NCI-H2196 treated with DMSO at 0.1 percent for 48 hours (cell line): ENCODE measurements around the gene TMEM250.

Experiments used
- DNase-seq: peaks from one replicate; lab custom pipeline; 2025; ENCODE audit not compliant: unreplicated experiment; lab: John Stamatoyannopoulos, UW

Gene TMEM250

GRCh38 chr9:136084063-136084944, 34.4 kb downstream of the TMEM250 start:
- DNase-seq: no peak

DNA sequence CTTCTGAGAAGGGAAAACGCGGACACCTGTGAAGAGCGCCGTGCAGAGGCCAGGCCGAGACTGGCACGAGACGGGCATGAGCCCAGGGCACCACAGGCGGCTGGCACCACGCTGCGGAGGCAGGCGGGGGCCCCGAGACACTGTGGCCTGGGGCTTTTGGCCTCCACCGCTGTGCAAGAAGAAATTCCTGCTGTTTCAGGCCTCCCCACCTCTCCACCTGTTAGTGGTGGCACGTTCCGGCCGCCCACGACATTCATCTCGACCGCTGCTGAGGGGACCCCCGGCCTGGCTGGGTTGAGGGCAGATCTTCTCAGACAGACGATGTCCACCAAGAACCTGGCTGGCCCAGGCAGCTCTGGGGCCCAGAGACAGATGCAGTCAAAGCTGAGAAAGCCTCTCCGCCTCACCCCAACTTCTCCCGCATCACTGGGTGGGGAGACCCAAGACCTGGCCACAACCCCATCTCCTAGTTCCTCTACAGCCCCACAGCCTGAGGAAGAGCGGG, 35.1 kb downstream of the TMEM250 start:
- DNase-seq: no peak

- no peak for DNase-seq
Measured at GRCh38 chr9:136082496-136083361, 35.9 kb downstream of the TMEM250 start.

DNA sequence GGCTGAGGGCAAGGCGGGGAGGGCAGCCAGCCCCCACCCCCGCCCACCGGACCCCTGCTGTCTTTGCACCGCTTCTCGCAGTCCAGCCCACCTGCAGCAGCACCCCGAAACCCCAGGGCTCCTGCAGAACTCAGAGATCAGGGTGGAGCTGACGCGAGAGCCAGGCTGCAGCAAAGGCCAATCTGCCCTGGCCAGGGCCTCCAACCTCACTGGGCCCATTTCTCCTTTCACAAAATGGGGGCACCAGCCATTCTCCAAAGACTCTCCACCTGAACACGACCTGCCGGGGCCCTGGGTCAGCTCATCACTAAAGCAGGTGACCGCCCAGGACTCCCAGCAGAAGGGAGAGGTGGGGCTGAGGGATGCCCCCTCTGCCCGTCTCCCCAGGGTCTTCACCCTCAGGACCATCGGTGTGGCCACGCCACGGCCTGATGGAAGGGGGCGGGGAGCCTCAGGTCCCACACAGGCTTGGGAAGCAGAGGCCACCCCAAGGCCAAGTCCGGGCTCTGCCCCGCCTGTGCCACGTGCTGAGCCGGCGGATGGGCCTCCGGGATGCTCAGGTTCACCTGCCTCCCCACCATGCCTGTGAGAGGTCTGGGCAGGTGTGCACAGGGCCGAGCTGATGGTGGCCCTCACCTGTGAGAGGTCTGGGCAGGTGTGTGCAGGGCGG, 36.7 kb downstream of the TMEM250 start:
- DNase-seq: no peak

DNA sequence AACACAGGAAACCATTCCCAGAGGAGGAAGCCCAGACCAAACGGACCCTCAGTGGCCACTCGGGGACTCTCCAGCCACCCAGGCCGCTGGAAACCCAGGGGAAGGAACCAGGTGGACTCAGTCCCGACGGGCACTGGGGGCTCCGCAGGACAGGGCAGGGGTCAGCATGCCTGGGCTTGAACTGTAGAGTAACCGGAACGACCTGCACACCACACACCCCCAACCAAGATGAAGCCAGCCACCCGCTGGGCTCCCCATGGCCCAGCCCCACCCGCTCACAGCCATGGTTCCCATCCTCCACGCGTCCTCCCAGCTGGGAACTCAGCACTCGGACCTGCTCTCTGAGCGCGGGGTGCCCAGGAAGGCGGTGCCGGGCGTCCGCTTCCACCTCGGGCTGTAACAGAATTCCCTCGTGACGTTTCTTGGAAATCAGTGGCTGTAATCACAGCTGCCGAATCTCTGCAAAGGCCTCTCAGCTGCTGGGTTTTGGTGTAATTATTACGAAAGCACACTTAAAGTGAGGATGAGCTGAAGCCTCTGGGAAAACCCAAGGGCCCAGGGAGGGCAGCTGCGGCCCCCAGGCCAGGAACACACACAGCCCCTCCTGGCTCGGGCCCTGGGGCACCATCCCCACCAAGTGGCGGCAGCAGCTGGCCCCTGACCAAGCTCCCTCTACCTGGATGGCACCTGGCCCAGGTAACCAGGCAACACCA, 37.4 kb downstream of the TMEM250 start:
- no peak for DNase-seq

DNA sequence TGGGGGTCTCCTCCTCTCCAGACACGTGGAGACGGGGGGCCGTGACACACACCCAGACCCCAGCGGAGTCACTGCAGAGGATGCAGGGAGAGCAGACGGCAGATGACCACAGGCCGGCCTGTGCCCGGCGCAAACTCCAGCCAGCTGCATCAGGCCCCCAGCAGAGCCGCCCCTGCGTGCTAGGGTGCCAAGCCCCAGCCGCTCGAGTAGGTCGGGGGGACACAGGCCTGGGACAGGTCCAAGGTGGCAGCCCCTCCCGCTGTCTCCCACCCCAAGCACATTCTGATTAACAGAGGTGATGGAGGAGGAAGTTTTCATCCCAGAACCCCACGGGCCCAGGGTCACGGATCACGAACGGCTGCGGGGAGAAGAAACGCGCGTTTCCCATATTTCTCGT, 38.0 kb downstream of the TMEM250 start:
- DNase-seq: no peak

DNA sequence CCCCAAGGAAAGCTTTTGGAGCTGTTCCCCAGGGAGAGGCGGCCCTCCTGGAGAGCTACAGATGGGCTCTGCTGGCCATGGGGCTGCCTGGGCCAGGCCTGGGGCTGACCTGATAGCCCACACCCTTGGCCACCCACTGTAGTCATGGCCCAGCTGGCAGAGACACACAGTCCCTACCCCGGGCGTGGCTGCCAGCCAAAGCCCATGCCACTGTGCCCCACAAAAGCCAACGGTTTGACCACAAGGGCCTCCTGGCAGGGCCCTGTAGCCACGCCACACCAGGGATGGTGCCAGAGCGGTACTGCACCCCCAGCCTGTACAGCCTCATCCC, 38.8 kb downstream of the TMEM250 start:
- DNase-seq: no peak

- no peak for DNase-seq
Measured at GRCh38 chr9:136079211-136079915, 39.3 kb downstream of the TMEM250 start.

DNA sequence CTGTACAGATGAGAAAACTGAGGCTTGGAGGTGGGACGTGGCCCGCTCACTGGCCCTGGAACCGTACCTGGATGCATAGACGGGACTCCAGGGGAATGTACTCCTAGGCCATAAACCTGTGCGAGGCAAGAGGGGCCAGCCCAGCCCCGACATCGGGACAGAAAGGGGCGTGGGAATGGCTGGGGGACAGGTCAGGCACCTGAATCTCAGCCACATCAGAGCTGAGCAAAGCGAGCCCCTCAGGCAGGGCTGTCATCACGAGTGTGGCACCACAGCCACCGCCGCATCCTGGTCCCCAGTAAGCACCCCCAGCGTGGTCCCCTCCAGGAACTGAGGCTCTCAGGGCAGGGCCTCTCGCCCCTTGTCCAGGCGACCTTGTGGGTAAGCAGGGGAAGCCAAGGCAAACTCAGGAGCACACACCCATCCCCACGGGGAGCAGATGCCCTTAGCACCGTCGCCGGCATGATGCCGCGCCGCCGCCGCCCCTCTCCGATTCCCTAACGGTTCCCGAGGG, 40.1 kb downstream of the TMEM250 start:
- no peak for DNase-seq

DNA sequence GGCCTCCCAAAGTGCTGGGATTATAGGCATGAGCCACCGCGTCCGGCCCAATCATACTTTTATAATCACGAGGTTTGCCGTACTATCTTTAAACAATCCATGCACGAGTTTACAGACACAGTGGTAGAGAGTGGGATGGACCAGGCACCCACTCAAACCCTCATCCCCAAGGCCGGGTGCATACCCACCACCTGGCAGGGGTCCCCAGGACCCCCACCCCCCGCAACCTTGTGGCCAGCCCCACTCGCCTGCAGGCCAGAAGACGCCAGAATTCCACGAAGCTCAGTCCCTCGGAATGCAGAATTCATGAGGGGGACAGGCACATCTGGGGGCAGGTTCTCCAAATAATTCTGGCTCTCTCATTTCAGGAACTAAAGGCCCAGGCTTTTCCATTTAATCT, 40.7 kb downstream of the TMEM250 start:
- no peak for DNase-seq

DNA sequence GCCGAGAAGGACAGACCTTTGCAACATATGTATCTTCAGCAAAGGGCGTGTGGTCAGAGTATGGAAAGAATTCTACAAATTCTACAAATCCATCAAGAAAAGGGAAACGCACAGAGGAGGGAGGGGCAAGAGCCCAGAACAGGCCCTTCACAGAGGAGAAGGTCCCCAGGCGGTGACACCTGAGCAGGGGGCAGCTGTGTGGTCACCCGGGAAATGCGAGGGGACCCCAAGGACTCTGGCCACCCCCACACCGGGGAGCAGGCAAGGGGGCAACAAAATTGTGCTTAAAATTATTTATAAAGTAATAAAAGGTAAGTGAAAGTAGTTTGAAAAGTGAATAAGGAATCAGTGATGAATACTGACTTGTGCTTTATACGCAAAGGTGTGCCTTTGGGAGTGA, 41.2 kb downstream of the TMEM250 start:
- DNase-seq: no peak

GRCh38 chr9:136075881-136076678, 42.6 kb downstream of the TMEM250 start:
- no peak for DNase-seq

DNA sequence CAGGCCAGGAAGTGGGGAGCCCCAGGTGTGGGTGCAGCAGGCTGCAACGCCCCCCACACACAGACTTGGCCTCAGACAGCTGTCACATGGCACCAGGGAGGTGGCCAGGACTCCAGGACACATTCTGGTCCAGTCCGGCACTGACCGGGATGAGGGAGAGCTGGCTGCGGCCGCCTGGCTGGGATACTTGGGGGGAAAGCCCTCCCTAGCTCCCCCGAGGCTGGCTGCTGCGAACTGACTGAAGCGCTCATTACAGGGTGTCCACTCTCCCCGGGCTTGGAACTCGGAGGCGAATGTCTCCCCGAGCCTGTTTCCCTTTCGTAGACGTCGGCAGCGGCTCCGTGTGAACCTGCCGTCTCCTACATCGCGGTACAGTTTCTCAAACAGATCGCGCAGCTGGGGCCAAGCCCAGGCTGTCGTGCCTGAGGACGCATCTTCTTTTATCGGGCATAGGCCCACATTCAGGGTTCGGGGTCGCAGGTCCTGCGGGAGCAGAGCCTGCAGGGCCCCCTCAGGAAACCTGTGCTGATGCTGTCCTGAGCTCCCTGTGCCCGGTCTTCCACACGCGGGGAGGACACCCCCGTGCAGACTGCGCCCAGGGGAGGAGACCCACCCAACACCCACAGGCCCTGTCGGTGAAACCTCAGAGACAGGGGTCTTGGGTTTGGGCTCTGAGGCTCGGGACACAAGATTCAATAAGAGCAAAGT, 43.4 kb downstream of the TMEM250 start:
- no peak for DNase-seq

- no peak for DNase-seq
Measured at GRCh38 chr9:136074706-136075105, 44.0 kb downstream of the TMEM250 start.
